ENCODE measurements around the gene FLRT2. TPM values are rescaled to one million over a fixed set of nuclear protein-coding genes. Genes with fewer than 3 reads are reported as not detected.

The FLRT2 gene
- total and polyA plus RNA-seq, 12 donors = 3.3 to 112 (median 17.4) TPM

DNA sequence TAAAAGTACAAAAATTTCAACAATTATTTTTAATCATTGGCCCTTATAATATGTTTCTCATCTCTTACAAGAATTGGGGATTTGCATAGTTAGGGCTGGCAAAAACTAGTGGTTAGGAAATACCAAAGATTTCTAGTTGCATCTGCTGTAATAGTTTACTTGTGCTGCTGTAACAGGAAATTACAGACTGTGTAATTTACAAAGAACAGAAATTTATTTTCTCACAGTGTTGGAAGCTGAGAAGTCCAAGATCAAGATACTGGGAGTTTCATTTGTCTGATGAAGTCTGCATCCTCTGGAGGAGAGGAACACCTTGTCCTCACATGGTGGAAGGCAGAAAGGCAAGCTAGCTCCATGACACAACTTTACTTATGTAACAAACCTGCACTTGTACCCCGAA is 157.0 kb downstream of the FLRT2 start:
- WGBS, 4 donors = 3 to 70% (median 32%) methylated on average over 1 of the region's 1 CpG
- no peak overlapping the region for H3K4me3 ChIP-seq
- TF ChIP-seq CTCF (IDR thresholded peaks at IDR 0.05) (no peak), POLR2A (IDR thresholded peaks at IDR 0.05) (no peak)
- no peaks in the 10 kb centered on the region for H3K9me3 ChIP-seq (replicated peaks in 1 of 3)
- H3K27me3 ChIP-seq = no peaks in the 10 kb centered on the region
- H3K27ac ChIP-seq = no peak overlapping the region
- no peaks in the 10 kb centered on the region for H3K4me1 ChIP-seq (replicated peaks in 1 of 2)
- H3K36me3 ChIP-seq (replicated peaks in 1 of 2) = no peaks in the 10 kb centered on the region
- intact Hi-C loops (cut with DNase I) = no loop called here
- DNase-seq = no peak

GRCh38 chr14:85687456-85687855 is 157.5 kb downstream of the FLRT2 start:
- intact Hi-C loops (cut with DNase I) = no loop called here
- H3K4me3 ChIP-seq = no peak overlapping the region
- WGBS, 4 donors = 40 to 76% (median 65%) methylated on average over 1 of the region's 1 CpG
- TF ChIP-seq POLR2A (IDR thresholded peaks at IDR 0.05) (no peak), CTCF (IDR thresholded peaks at IDR 0.05) (no peak)
- no peaks in the 10 kb centered on the region for H3K27me3 ChIP-seq
- H3K9me3 ChIP-seq (replicated peaks in 1 of 3) = no peaks in the 10 kb centered on the region
- H3K27ac ChIP-seq = no peak overlapping the region
- no peak for DNase-seq
- no peaks in the 10 kb centered on the region for H3K36me3 ChIP-seq (replicated peaks in 1 of 2)
- H3K4me1 ChIP-seq (replicated peaks in 1 of 2) = no peaks in the 10 kb centered on the region

DNA sequence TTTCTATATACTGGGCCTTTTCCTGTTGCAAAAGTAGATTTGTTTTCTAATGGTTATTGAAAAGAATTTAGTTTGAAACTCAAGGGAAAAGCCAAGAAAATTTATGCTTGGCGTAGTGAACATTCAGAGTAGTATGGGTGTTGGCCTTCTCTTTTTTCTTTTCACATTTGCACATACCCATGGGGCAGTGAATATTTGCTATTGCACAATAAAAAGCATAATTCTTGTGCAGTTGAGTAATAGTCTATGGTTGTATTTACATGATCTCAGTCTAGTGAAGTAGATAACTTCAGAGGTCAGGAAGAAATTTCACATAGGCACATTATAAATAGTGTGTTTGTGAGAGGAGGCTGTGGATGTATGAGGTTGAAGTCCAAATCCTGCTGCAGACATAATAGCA is 158.1 kb downstream of the FLRT2 start:
- Histone ChIP-seq H3K36me3 (replicated peaks in 1 of 2) (no peaks in the 10 kb centered on the region), H3K27me3 (no peaks in the 10 kb centered on the region), H3K27ac (no peak overlapping the region), H3K4me1 (replicated peaks in 1 of 2) (no peaks in the 10 kb centered on the region), H3K4me3 (no peak overlapping the region), H3K9me3 (replicated peaks in 1 of 3) (no peaks in the 10 kb centered on the region)
- DNase-seq = no peak
- intact Hi-C loops (cut with DNase I) = no loop called here
- no peak for TF ChIP-seq POLR2A (IDR thresholded peaks at IDR 0.05)
- TF ChIP-seq CTCF (IDR thresholded peaks at IDR 0.05) = no peak
- WGBS, 4 donors = 86 to 94% (median 92%) methylated on average over 1 of the region's 1 CpG

DNA sequence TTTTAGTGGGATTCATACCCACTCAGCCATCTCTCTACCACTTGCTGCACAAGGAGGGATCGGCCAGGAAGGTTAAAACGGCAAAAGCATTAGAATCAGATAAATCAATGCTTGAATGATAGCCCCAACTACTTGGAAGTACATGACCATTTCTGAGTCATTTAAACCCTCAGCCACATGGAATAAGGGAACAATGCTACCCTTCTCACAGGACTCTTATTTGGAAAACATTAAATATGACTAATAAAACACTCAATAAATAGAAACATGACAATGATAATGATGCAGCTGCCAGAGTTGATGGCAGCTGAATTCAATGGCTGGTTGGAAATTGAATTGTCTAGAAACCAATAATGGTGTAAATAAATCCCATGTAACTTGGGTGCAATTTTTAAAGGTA is 165.4 kb downstream of the FLRT2 start:
- TF ChIP-seq CTCF (IDR thresholded peaks at IDR 0.05) (no peak), POLR2A (IDR thresholded peaks at IDR 0.05) (no peak)
- no peak overlapping the region for H3K27ac ChIP-seq
- H3K27me3 ChIP-seq = no peaks in the 10 kb centered on the region
- no peaks in the 10 kb centered on the region for H3K36me3 ChIP-seq (replicated peaks in 1 of 2)
- no peak overlapping the region for H3K4me3 ChIP-seq
- DNase-seq = no peak
- intact Hi-C loops (cut with DNase I) = no loop called here
- no peaks in the 10 kb centered on the region for H3K4me1 ChIP-seq (replicated peaks in 1 of 2)
- no peaks in the 10 kb centered on the region for H3K9me3 ChIP-seq (replicated peaks in 1 of 3)
- WGBS, 4 donors = 76 to 85% (median 81%) methylated on average over 2 of the region's 2 CpGs

All from adrenal gland (tissue), 12 donors.